HG03175 (cell line): ENCODE data around the gene ENDOG.
"Not testable (repeated sequence)": the region's sequence is repeated elsewhere in the genome, so short reads cannot be mapped to it uniquely, and the experiment has no call there.

Source experiments
- ATAC-seq: cut with Tn5 transposase; IDR thresholded peaks from one replicate; pipeline ENCODE4 v1.9.1; 2021; ENCODE audit warnings: mild to moderate bottlenecking, moderate library complexity; ENCODE audit not compliant: unreplicated experiment

Gene ENDOG

GRCh38 chr9:128818099-128818838 is at the start of gene ENDOG:
ENDOG (plus strand) TSS chr9:128818500; CDS start chr9:128818685, 185 bp downstream.
- ATAC-seq, result peak; percentile 92

GRCh38 chr9:128768606-128769005 is 49.7 kb upstream of the ENDOG start:
- no peak for ATAC-seq

GRCh38 chr9:128770286-128771030 is 47.8 kb upstream of the ENDOG start:
- no peak for ATAC-seq

- peak; percentile 20 for ATAC-seq
These were observed 47.1 kb upstream of the ENDOG start for GRCh38 chr9:128771094-128771721.

GRCh38 chr9:128771745-128772519 is 46.4 kb upstream of the ENDOG start, which contains the start of gene ZER1:
ZER1 (minus strand) TSS chr9:128771927; CDS start chr9:128755565, 16,362 bp downstream.
- ATAC-seq, result peak; percentile 94

- ATAC-seq, result no peak
These were observed 45.3 kb upstream of the ENDOG start for GRCh38 chr9:128773049-128773448.

GRCh38 chr9:128774804-128775203 is 43.5 kb upstream of the ENDOG start:
- ATAC-seq, result no peak

GRCh38 chr9:128780093-128780492 is 38.2 kb upstream of the ENDOG start:
- not testable (repeated sequence) for ATAC-seq

- ATAC-seq, result no peak
These were observed 36.9 kb upstream of the ENDOG start for GRCh38 chr9:128781187-128782070.

- ATAC-seq, result no peak
These were observed 35.6 kb upstream of the ENDOG start for GRCh38 chr9:128782669-128783068.

- ATAC-seq, result no peak
These were observed 32.9 kb upstream of the ENDOG start for GRCh38 chr9:128785427-128785826.

- peak; percentile 85 for ATAC-seq
These were observed 31.4 kb upstream of the ENDOG start, which contains the start of gene TBC1D13 for GRCh38 chr9:128786681-128787601. TBC1D13 (plus strand) TSS chr9:128787253; CDS start chr9:128787354, 101 bp downstream.

- ATAC-seq, result no peak
These were observed 30.6 kb upstream of the ENDOG start for GRCh38 chr9:128787659-128788058.

- no peak for ATAC-seq
These were observed 29.9 kb upstream of the ENDOG start for GRCh38 chr9:128788445-128788844.

- ATAC-seq, result no peak
These were observed 27.8 kb upstream of the ENDOG start for GRCh38 chr9:128790536-128790935.

- no peak for ATAC-seq
These were observed 26.2 kb upstream of the ENDOG start for GRCh38 chr9:128792134-128792533.

- no peak for ATAC-seq
These were observed 25.2 kb upstream of the ENDOG start for GRCh38 chr9:128792978-128793686.

- ATAC-seq, result not testable (repeated sequence)
These were observed 23.3 kb upstream of the ENDOG start for GRCh38 chr9:128794961-128795360.
